Endodermal cell (in vitro differentiated cells): Measurements from ENCODE around the gene NEUROD1. TPM values are rescaled to one million over a fixed set of nuclear protein-coding genes. Genes with fewer than 3 reads are reported as not detected.

Source experiments
- DNase-seq: peaks from one replicate; pipeline ENCODE4 v3.0.0-alpha.2; 2017
- H3K27ac ChIP-seq: 2 replicates; pipeline ENCODE4 v1.5.1; 2013; ENCODE audit warnings: mild to moderate bottlenecking, low read depth, low read length, moderate library complexity
- H3K27me3 ChIP-seq: 2 replicates; pipeline ENCODE4 v1.6.1; 2013; ENCODE audit warnings: mild to moderate bottlenecking, low read length, moderate library complexity; ENCODE audit not compliant: insufficient read depth, control insufficient read depth, poor library complexity, severe bottlenecking
- H3K36me3 ChIP-seq: 2 replicates; pipeline ENCODE4 v1.7.0; 2013; ENCODE audit warnings: mild to moderate bottlenecking, low read length, moderate library complexity; ENCODE audit not compliant: control insufficient read depth, insufficient read depth
- H3K4me1 ChIP-seq: one replicate; pipeline ENCODE4 v1.7.0; 2013; ENCODE audit warnings: low read length; ENCODE audit not compliant: control insufficient read depth, insufficient read depth
- H3K4me3 ChIP-seq: 2 replicates; pipeline ENCODE4 v1.5.1; 2013; ENCODE audit warnings: mild to moderate bottlenecking, low read length, moderate library complexity
- H3K9ac ChIP-seq: 2 replicates; pipeline ENCODE4 v1.6.1; 2013; ENCODE audit warnings: mild to moderate bottlenecking, low read length, moderate library complexity; ENCODE audit not compliant: poor library complexity, severe bottlenecking; ENCODE audit errors: extremely low read depth
- H3K9me3 ChIP-seq: 2 replicates; pipeline ENCODE4 v1.6.1; 2013; ENCODE audit warnings: mild to moderate bottlenecking, low read length, moderate library complexity; ENCODE audit not compliant: control insufficient read depth
- H3K27ac Mint-ChIP-seq: 2 replicates; pipeline ENCODE4 v1.8.0; 2020; ENCODE audit warnings: mixed read lengths
- H3K27me3 Mint-ChIP-seq: 2 replicates; pipeline ENCODE4 v1.8.0; 2021; ENCODE audit warnings: mild to moderate bottlenecking, mixed read lengths; ENCODE audit not compliant: insufficient read depth
- H3K36me3 Mint-ChIP-seq: 2 replicates; pipeline ENCODE4 v1.8.0; 2020; ENCODE audit warnings: low read depth, mixed read lengths
- H3K4me1 Mint-ChIP-seq: 2 replicates; pipeline ENCODE4 v1.8.0; 2020; ENCODE audit warnings: mixed read lengths
- H3K4me3 Mint-ChIP-seq: 2 replicates; pipeline ENCODE4 v1.8.0; 2020; ENCODE audit warnings: mild to moderate bottlenecking, moderate library complexity, mixed read lengths
- H3K9me3 Mint-ChIP-seq: 2 replicates; pipeline ENCODE4 v1.8.0; 2020; ENCODE audit warnings: mild to moderate bottlenecking, mixed read lengths
- WGBS, 2 experiments: methylation state at CpG; one replicate each; pipeline versions ENCODE4 v1.1.5 to v1.1.7; 2013; ENCODE audit warnings: missing lambda C conversion rate in 2 of 2, mixed read lengths in 1 of 2; ENCODE audit not compliant: insufficient coverage in 1 of 2, insufficient read length in 1 of 2; 5-methylcytosine and 5-hydroxymethylcytosine counted together
- total RNA-seq, 2 donors: library from RNA; stranded (reverse); fragmentation: NEBNext Ultra II Directional in 1 of 2; extraction: Animal tissue kit (Norgen Biotek cat#: 25700) in 1 of 2; gene quantifications; 2 replicates in 1 of 2; 3 replicates in 1 of 2; pipeline ENCODE4 v1.2.1, GENCODE V29; 2021
- TF ChIP-seq, protein P1 (sequence below): fragments of 200-600 bp; sonication (generic); conservative IDR thresholded peaks from 2 replicates; pipeline ENCODE4 v1.5.0; 2021; ENCODE audit warnings: antibody characterized with exemption, mild to moderate bottlenecking

The NEUROD1 gene
- total RNA-seq, 2 donors from 2014 or later = not detected

GRCh38 chr2:181649436-181649979 is 30.8 kb downstream of the NEUROD1 start:
- H3K27me3 Mint-ChIP-seq = peaks cover 63% of the 10 kb centered on the region
- Histone ChIP-seq H3K9me3 (no peaks in the 10 kb centered on the region), H3K27me3 (peaks cover 46% of the 10 kb centered on the region), H3K27ac (no peak overlapping the region), H3K4me3 (no peak overlapping the region), H3K36me3 (no peaks in the 10 kb centered on the region), H3K4me1 (no peaks in the 10 kb centered on the region), H3K9ac (no peak overlapping the region)
- no peak overlapping the region for H3K27ac Mint-ChIP-seq
- DNase-seq = no peak
- no peak overlapping the region for H3K4me3 Mint-ChIP-seq
- no peaks in the 10 kb centered on the region for H3K4me1 Mint-ChIP-seq
- 91 to 100% methylated on average over 2 to 4 of the region's 4 CpGs for WGBS, 2 experiments
- TF ChIP-seq, protein P1, sequence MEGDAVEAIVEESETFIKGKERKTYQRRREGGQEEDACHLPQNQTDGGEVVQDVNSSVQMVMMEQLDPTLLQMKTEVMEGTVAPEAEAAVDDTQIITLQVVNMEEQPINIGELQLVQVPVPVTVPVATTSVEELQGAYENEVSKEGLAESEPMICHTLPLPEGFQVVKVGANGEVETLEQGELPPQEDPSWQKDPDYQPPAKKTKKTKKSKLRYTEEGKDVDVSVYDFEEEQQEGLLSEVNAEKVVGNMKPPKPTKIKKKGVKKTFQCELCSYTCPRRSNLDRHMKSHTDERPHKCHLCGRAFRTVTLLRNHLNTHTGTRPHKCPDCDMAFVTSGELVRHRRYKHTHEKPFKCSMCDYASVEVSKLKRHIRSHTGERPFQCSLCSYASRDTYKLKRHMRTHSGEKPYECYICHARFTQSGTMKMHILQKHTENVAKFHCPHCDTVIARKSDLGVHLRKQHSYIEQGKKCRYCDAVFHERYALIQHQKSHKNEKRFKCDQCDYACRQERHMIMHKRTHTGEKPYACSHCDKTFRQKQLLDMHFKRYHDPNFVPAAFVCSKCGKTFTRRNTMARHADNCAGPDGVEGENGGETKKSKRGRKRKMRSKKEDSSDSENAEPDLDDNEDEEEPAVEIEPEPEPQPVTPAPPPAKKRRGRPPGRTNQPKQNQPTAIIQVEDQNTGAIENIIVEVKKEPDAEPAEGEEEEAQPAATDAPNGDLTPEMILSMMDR = no peak
- no peaks in the 10 kb centered on the region for H3K9me3 Mint-ChIP-seq
- no peaks in the 10 kb centered on the region for H3K36me3 Mint-ChIP-seq

DNA sequence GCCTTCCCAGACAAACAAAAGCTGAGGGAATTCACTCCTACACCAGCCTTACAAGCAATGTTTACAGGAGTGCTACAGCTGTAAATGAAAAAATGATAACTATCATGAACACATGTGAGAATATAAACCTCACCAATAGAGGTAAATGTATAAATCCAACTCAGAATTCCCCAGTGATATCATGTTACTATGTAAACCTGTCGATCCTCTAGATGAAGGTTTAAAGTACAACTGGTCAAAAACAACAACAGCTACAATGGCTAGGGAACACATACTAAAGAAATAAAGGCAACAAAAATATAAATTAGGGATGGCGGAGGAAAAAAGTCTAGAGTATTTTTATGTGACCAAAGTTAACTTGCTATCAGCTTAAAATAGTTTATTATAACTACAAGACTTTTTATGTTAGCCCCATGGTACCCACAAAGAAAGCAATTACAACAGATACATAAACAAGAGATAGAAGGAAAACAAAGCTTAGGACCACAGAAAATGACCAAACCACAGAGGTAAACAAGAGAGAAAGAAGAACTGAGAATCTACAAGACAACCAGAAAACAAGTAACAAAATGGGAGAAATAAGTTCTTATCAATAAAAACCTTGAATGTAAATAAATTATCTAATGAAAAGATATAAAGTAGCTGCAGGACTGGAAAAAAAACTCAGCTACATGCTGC is 31.7 kb downstream of the NEUROD1 start:
- Mint-ChIP-seq H3K36me3 (no peaks in the 10 kb centered on the region), H3K4me3 (no peak overlapping the region), H3K27me3 (peaks cover 56% of the 10 kb centered on the region), H3K4me1 (no peaks in the 10 kb centered on the region), H3K9me3 (no peaks in the 10 kb centered on the region), H3K27ac (no peak overlapping the region)
- TF ChIP-seq, protein P1 = no peak
- no peak overlapping the region for H3K4me3 ChIP-seq
- H3K27ac ChIP-seq = no peak overlapping the region
- H3K9me3 ChIP-seq = no peaks in the 10 kb centered on the region
- H3K9ac ChIP-seq = no peak overlapping the region
- H3K27me3 ChIP-seq = peaks cover 37% of the 10 kb centered on the region
- H3K36me3 ChIP-seq = no peaks in the 10 kb centered on the region
- WGBS, 2 experiments = 89% methylated on average over 1 of the region's 2 CpGs; no CpG with 5 or more reads in 1 of the 2 experiments
- no peak for DNase-seq
- no peaks in the 10 kb centered on the region for H3K4me1 ChIP-seq

DNA sequence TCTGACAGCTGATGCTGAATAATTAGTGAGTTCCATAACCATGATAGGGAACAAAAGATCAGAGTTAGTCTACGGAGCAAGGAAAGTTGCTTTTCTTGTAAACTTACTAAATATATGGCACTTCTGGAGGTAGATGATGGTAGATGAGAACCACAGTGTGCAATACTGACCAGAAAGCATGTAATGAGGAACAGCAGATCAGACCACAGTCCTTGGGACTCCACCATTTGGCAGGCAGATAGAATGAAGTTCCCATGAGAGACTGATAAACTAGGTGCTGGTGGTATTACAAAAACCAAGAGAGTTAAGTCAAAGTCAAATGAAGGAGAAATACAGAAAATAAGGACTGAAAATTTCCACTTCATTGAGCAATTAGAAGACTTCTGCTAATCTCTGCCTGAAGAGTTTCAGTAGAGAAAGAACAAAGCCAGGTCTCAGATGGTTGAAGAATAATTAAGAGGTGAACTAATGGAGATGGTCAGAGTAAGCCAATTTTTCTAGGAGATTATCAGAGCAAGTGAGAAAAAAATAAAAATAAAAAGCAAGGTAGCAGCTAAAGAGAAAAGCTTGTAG is 33.8 kb downstream of the NEUROD1 start:
- peaks cover 18% of the 10 kb centered on the region for H3K27me3 ChIP-seq
- peaks cover 39% of the 10 kb centered on the region for H3K27me3 Mint-ChIP-seq
- H3K9ac ChIP-seq = no peak overlapping the region
- H3K27ac ChIP-seq = no peak overlapping the region
- no peaks in the 10 kb centered on the region for H3K36me3 Mint-ChIP-seq
- H3K9me3 ChIP-seq = no peaks in the 10 kb centered on the region
- H3K9me3 Mint-ChIP-seq = no peaks in the 10 kb centered on the region
- no peak overlapping the region for H3K4me3 Mint-ChIP-seq
- TF ChIP-seq, protein P1 = no peak
- no peaks in the 10 kb centered on the region for H3K36me3 ChIP-seq
- no peaks in the 10 kb centered on the region for H3K4me1 ChIP-seq
- no peak overlapping the region for H3K4me3 ChIP-seq
- 91% methylated on average over 1 of the region's 1 CpG; no CpG with 5 or more reads in 1 of the 2 experiments for WGBS, 2 experiments
- no peaks in the 10 kb centered on the region for H3K4me1 Mint-ChIP-seq
- no peak overlapping the region for H3K27ac Mint-ChIP-seq
- DNase-seq = no peak
